ENCODE data around the gene SLC34A3.

DNA sequence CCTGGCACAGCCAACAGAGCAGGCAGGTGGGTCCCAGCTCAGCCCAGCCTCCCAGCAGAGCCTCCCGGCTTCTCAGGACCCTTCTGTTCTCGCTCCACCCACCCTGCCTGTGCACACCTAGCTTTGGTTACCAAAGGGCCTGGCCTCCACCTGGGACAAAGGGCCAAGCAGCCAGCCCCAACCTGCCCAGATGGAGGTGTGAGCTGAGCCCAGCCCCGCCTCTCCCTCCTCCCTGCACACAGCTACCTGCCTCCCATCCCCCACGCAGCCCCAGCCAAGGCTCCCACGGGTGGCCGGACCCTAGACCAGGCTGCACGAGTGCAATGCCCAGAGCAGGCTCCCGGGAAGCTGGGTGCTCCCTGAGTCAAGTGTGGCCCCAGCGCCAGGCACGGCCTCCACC lies 35.8 kb upstream of the SLC34A3 start:
- TF ChIP-seq TAF1 (IDR thresholded peaks at IDR 0.05; ENCODE audit: borderline replicate concordance, low read depth, low read length) (no peak), POLR2AphosphoS5 (IDR thresholded peaks at IDR 0.05; ENCODE audit: low read depth, low read length) (no peak)

Measured in GM12892 (cell line).